WERI-Rb-1 (cell line): ENCODE results near the gene SDCCAG8.
A peak's percentile ranks its signal among the peaks of the same experiment; 100 is the strongest.
"Not testable (repeated sequence)": the region's sequence is repeated elsewhere in the genome, so short reads cannot be mapped to it uniquely, and the experiment has no call there.

Source experiments
- DNase-seq: peaks from one replicate; pipeline ENCODE4 v3.0.0-alpha.2; 2020
- H3K27ac ChIP-seq: fragments of 250-450 bp; sonication (Bioruptor Pico); 2 replicates; pipeline ENCODE4 v1.5.1; 2020; ENCODE audit warnings: mild to moderate bottlenecking, moderate library complexity
- H3K27me3 ChIP-seq: fragments of 250-450 bp; sonication (Bioruptor Pico); 2 replicates; pipeline ENCODE4 v1.5.1; 2021; ENCODE audit warnings: mild to moderate bottlenecking, low read depth, moderate library complexity; ENCODE audit not compliant: insufficient read depth, severe bottlenecking
- H3K36me3 ChIP-seq: fragments of 250-450 bp; sonication (Bioruptor Pico); 2 replicates; pipeline ENCODE4 v1.5.1; 2020; ENCODE audit warnings: mild to moderate bottlenecking, moderate library complexity
- H3K4me3 ChIP-seq: 2 replicates; pipeline ENCODE4 v1.5.1; 2011; ENCODE audit warnings: low read depth, mild to moderate bottlenecking, control low read depth, low read length
- H3K9me3 ChIP-seq: fragments of 250-450 bp; sonication (Bioruptor Pico); 2 replicates; pipeline ENCODE4 v1.5.1; 2021; ENCODE audit warnings: mild to moderate bottlenecking, moderate library complexity; ENCODE audit not compliant: severe bottlenecking
- TF ChIP-seq, protein P1 (sequence below): IDR thresholded peaks from 2 replicates; pipeline ENCODE4 v1.5.1; 2011; ENCODE audit warnings: low read depth, mild to moderate bottlenecking, control low read depth, inconsistent platforms, low read length

SDCCAG8 gene

DNA sequence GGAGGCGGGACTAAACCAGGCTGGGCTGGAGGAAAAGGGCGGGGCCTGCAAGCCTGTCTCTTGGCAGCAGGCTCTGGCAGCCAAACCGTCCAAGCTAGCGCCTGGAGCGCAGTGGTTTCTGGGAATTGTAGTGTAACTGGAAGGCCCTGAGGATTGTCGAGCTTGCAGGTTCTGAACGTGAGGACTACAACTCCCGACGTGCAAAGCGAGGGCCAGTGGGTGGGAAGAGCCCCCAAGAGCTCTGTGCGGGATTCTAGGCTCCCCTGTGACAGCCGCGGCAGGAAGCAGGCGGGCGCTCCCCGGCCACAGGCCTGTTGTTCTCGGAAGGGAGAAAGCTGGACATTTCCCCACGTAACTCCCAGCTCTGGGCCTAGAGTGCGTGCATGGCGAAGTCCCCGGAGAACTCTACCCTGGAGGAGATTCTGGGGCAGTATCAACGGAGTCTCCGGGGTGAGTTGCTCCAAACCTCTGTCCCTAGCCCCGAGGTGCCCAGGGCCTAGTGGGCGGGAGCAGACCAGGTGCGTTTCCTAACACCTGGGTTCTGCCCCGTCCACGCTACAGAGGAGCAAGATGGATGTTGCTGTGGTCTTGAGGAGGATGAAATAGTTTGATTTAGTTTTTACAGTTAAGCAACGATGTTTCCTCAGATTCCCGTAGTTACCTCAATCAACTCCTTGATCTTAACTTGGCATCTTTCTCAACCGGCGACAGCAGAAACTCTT, at the start of gene SDCCAG8:
TSS of gene SDCCAG8 (plus strand) at position 251 of the 722 bp plus-strand sequence. CDS start at position 384, 133 bp downstream.
- Histone ChIP-seq H3K27ac (peak within 1 kb of the TSS; percentile 97), H3K36me3 (peaks cover 3% of the 10 kb centered on the region), H3K4me3 (peak within 1 kb of the TSS; percentile 90), H3K27me3 (no peaks in the 10 kb centered on the region), H3K9me3 (no peaks in the 10 kb centered on the region)
- DNase-seq: peak; percentile 100
- TF ChIP-seq, protein P1, sequence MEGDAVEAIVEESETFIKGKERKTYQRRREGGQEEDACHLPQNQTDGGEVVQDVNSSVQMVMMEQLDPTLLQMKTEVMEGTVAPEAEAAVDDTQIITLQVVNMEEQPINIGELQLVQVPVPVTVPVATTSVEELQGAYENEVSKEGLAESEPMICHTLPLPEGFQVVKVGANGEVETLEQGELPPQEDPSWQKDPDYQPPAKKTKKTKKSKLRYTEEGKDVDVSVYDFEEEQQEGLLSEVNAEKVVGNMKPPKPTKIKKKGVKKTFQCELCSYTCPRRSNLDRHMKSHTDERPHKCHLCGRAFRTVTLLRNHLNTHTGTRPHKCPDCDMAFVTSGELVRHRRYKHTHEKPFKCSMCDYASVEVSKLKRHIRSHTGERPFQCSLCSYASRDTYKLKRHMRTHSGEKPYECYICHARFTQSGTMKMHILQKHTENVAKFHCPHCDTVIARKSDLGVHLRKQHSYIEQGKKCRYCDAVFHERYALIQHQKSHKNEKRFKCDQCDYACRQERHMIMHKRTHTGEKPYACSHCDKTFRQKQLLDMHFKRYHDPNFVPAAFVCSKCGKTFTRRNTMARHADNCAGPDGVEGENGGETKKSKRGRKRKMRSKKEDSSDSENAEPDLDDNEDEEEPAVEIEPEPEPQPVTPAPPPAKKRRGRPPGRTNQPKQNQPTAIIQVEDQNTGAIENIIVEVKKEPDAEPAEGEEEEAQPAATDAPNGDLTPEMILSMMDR: no peak

DNA sequence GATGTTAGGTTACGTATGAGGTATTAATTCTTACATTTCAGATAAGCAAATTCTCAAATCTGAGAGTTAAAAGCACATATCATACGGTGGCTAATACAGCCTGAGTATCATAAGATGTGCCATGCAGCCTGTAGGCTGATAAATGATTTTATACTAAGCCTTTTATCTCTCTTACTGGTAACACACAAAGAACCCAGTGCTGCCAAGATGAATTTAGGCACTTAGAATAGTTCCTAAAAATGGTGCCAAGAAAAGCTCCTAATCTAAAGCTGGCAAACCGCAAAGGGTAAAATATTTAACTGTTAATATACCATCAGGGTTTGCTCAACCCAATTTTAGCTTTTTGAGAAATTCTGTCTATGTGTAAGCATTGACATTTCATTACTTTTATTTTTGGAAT, 43.9 kb upstream of the SDCCAG8 start:
- H3K27ac ChIP-seq, H3K27me3 ChIP-seq, H3K9me3 ChIP-seq, DNase-seq, H3K4me3 ChIP-seq: not testable (repeated sequence)
- H3K36me3 ChIP-seq: peaks cover 22% of the 10 kb centered on the region

DNA sequence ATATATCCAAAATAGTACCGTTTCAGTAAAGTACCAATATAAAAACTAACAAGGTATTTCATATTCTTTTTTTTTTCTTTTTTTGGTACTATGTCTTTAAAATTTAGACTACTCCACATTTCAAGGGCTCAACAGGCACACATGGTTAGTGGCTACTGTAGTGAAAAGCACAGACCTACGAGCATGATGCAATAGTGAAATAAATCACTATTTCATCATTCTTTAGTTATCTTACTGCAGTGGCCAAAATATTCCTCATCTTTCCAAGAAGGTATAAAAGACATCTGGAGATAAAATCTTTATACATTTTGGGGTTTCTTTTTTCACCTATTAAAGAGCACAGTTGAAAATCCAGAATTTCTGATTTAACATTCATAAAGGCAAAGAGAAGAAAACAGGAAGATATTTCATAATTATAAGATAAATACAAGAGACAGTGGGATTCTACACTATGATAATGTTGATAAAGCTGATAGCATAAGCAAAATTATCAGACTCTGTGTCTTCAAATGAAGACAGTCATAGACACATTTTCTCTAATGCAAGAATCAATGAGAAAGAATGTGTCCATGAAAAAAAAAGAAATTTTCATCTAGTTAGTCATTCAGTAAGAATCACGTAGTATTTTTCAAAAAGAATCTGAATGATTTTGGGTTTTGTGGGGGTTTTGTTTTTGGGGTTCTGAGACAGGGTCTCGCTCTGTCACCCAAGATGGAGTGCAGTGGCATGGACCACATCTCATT, 42.6 kb upstream of the SDCCAG8 start:
- H3K27ac ChIP-seq: no peak overlapping the region
- TF ChIP-seq, protein P1: no peak
- H3K27me3 ChIP-seq: no peaks in the 10 kb centered on the region
- peaks cover 33% of the 10 kb centered on the region for H3K36me3 ChIP-seq
- H3K4me3 ChIP-seq: no peak overlapping the region
- DNase-seq: no peak
- H3K9me3 ChIP-seq: no peaks in the 10 kb centered on the region

DNA sequence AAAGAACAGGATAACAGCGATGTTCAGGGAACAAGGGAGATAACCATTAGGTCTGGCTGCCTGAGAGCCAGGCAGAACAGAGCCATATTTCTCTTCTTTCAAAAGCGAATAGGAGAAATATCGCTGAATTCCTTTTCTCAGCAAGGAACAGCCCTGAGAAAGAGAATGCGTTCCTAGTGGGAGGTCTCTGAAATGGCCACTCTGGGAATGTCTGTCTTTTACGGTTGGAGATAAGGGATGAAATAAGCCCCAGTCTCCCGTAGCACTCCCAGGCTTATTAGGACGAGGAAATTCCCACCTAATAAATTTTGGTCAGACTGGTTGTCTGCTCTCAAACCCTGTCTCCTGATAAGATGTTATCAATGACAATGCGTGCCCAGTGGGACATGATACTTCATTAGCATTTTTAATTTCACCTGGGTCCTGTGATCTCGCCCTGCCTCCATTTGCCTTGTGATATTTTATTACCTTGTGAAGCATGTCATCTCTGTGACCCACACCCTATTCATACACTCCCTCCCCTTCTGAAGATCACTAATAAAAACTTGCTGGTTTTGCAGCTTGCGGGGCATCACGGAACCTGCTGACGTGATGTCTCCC, 40.5 kb upstream of the SDCCAG8 start:
- H3K36me3 ChIP-seq: peaks cover 53% of the 10 kb centered on the region
- not testable (repeated sequence) for H3K4me3 ChIP-seq, H3K9me3 ChIP-seq, H3K27ac ChIP-seq, H3K27me3 ChIP-seq, DNase-seq

DNA sequence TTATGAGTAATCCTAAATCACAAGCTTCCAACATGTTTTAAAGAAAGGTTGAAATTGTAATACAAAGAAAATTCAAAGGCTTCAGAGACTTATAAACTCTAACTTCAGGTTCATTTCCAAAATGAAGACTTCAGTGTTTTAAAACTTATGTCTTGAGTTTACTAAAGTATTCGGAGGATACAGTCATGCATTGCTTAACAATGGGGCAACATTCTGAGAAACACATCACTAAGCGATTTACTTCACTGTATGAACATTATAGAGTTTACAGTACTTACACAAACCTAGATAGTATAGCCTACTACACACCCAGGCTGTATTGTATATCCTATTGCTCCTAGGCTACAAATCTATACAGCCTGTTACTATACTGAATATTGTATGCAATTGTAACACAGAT, 39.1 kb upstream of the SDCCAG8 start:
- no peak overlapping the region for H3K27ac ChIP-seq
- H3K4me3 ChIP-seq: no peak overlapping the region
- TF ChIP-seq, protein P1: no peak
- no peak for DNase-seq
- no peaks in the 10 kb centered on the region for H3K9me3 ChIP-seq
- peaks cover 67% of the 10 kb centered on the region for H3K36me3 ChIP-seq
- H3K27me3 ChIP-seq: no peaks in the 10 kb centered on the region

DNA sequence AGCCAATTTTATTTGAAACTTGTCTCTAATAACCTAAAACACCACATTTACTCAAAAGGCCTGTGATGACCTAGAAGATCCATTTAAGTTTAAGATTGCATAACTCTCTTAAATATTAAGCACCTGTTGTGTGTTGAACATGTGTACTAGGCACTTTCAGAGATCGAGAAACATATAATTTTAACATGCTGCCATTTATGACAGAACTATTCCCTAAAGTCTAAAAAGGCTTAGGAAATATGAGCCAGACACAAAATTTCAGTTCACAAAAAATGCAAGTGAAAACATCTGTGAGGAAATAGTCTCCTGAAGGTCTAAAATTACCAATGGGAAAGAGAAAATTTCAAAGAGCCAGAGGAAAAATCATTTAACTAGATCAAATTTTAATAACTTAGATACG, 38.5 kb upstream of the SDCCAG8 start:
- H3K27ac ChIP-seq: no peak overlapping the region
- no peaks in the 10 kb centered on the region for H3K9me3 ChIP-seq
- TF ChIP-seq, protein P1: no peak
- no peaks in the 10 kb centered on the region for H3K27me3 ChIP-seq
- DNase-seq: no peak
- H3K36me3 ChIP-seq: peaks cover 63% of the 10 kb centered on the region
- no peak overlapping the region for H3K4me3 ChIP-seq
